ENCODE data around the gene OLFML1. TPM values are rescaled to one million over a fixed set of nuclear protein-coding genes. Genes with fewer than 3 reads are reported as not detected.

OLFML1 gene
- total and polyA plus RNA-seq, 2 donors (not counting 3 experiments of a cell fraction or from before 2014, with no cell fraction given) = not detected

DNA sequence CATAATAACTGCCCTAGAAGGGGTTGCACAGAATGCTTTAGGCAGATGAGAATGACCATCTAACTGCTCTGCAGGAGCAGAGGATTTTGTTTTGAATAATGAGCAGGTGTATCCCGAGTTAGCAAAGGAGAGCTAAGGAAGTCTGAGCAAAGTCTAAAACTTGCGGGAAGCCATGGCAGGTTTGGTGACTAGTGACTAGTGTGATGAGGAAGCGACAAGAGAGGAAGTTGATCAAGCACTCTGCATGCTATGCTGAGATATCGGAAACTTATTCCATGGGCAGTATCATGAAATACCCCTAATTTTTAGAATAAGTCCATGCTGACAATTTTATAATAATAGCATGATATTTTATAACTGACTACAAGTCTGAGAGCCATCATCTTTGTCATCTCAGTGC, 12.9 kb downstream of the OLFML1 start:
- Histone ChIP-seq H3K4me3 (replicated peaks in 1 of 3; ENCODE audit: insufficient read depth in 1 of 3, low read depth in 1 of 3, low read length in 3 of 3) (no peak overlapping the region), H3K4me1 (ENCODE audit: control insufficient read depth, extremely low read depth, insufficient read depth, low read length) (no peaks in the 10 kb centered on the region), H3K9ac (replicated peaks; ENCODE audit: extremely low read depth, insufficient read depth, low read length) (no peak overlapping the region), H3K27ac (ENCODE audit: insufficient read depth, low read depth, low read length) (no peak overlapping the region), H3K36me3 (ENCODE audit: control insufficient read depth in 2 of 2, extremely low read depth in 1 of 2, insufficient read depth in 2 of 2, low read length in 2 of 2) (no peaks in the 10 kb centered on the region), H3K9me3 (replicated peaks; ENCODE audit: control insufficient read depth, insufficient read depth, low read length) (no peaks in the 10 kb centered on the region), H4K20me1 (replicated peaks; ENCODE audit: control insufficient read depth, extremely low read depth, insufficient read depth, low read length) (no peaks in the 10 kb centered on the region), H2AFZ (ENCODE audit: low read depth, low read length) (no peak overlapping the region), H3K27me3 (ENCODE audit: control insufficient read depth in 2 of 2, insufficient read depth in 2 of 2, low read length in 2 of 2) (no peaks in the 10 kb centered on the region), H3K79me2 (ENCODE audit: control insufficient read depth, insufficient read depth, low read length) (no peaks in the 10 kb centered on the region), H3K4me2 (ENCODE audit: insufficient read depth, low read length) (no peak overlapping the region), H3K9me1 (replicated peaks; ENCODE audit: control insufficient read depth, extremely low read depth, insufficient read depth, low read length) (no peaks in the 10 kb centered on the region)
- TF ChIP-seq GATA2 (IDR thresholded peaks at IDR 0.05; ENCODE audit: insufficient read depth, insufficient read length, low read depth, low read length) (no peak), POLR2AphosphoS5 (IDR thresholded peaks at IDR 0.05; ENCODE audit: insufficient read depth, low read depth, low read length) (no peak), CTCF (IDR thresholded peaks at IDR 0.05; ENCODE audit: extremely low read depth in 1 of 2, insufficient read depth in 1 of 2, low read depth in 1 of 2, low read length in 2 of 2) (no peak), JUN (IDR thresholded peaks at IDR 0.05; ENCODE audit: borderline replicate concordance, insufficient read depth, insufficient read length, low read depth) (no peak), EZH2 (IDR thresholded peaks at IDR 0.05; ENCODE audit: borderline replicate concordance, low read depth, low read length, severe bottlenecking) (no peak), MYC (IDR thresholded peaks at IDR 0.05; ENCODE audit: low read depth, low read length) (no peak), FOS (IDR thresholded peaks at IDR 0.05; ENCODE audit: borderline replicate concordance, insufficient read depth, low read length) (no peak), POLR2A (IDR thresholded peaks at IDR 0.05; ENCODE audit: low read depth, low read length) (no peak)
- TF ChIP-seq, protein P1, sequence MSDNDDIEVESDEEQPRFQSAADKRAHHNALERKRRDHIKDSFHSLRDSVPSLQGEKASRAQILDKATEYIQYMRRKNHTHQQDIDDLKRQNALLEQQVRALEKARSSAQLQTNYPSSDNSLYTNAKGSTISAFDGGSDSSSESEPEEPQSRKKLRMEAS (IDR thresholded peaks at IDR 0.05; ENCODE audit: insufficient read depth, insufficient read length) = no peak
- intact Hi-C loops (cut with micrococcal nuclease) = no loop called here
- BruUV-seq (replicated peaks) = no TSS peak
- ChIA-PET POLR2A (interaction anchor here (0.5 kb wide), 1 partner anchor 93 kb away, joined by 4 read pairs; no protein-coding TSS in a partner anchor), CTCF (no interaction called here)
- no peak for DNase-seq (ENCODE audit: low read depth, low spot score)
- FAIRE-seq = no peak
- dilution Hi-C loops (cut with MboI; ENCODE audit: extremely low pct_ligation_motif_present, low sequenced_read_pairs) = no loop called here
